Measurements from ENCODE around the gene ID1.
"Not testable (repeated sequence)": the region's sequence is repeated elsewhere in the genome, so short reads cannot be mapped to it uniquely, and the experiment has no call there.

Gene ID1

DNA sequence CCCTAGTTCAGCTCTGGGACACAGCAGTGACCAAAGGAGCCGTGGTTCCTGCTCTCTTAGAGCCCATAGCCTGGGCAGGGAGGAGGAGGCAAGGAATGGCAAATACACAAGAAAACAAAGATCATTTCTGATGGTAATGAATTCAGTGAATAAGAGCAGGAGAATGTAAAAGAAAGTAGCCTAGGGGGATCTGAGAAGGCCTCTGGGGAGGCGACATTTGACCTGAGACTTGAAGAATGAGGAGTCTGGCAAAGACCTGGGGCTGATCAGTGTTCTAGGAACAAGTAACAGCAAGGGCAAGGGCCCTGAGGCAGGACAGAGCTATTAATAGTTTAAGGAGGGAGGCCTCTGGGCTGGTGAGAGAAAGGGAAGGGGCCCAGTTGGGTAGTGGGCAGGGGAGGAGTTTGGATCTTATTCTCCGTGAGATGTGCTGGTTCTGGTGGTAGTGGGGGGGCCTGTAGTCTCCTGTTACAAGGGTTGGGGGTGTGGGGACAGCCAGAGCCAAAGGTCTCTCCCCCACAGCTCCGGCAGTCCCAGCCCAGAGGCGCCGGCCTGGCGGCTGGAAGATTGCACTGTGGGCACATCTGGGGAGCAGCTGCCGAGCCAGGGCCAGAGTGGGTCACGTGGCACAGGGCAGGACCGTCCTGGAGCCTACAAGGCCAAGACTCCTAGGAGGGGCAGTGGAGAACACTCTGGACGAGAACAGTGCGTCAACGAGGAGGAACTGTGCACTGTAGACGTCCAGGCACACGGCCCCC, 9.3 kb upstream of the ID1 start:
- Mint-ChIP-seq H3K4me3 (no peak overlapping the region), H3K27me3 (ENCODE audit: low read depth, poor library complexity) (no peaks in the 10 kb centered on the region), H3K4me1 (peaks cover 30% of the 10 kb centered on the region), H3K9me3 (peaks cover 3% of the 10 kb centered on the region), H3K36me3 (ENCODE audit: low read depth) (no peaks in the 10 kb centered on the region), H3K27ac (peak overlapping the region; percentile 93)
- TF ChIP-seq, protein P1, sequence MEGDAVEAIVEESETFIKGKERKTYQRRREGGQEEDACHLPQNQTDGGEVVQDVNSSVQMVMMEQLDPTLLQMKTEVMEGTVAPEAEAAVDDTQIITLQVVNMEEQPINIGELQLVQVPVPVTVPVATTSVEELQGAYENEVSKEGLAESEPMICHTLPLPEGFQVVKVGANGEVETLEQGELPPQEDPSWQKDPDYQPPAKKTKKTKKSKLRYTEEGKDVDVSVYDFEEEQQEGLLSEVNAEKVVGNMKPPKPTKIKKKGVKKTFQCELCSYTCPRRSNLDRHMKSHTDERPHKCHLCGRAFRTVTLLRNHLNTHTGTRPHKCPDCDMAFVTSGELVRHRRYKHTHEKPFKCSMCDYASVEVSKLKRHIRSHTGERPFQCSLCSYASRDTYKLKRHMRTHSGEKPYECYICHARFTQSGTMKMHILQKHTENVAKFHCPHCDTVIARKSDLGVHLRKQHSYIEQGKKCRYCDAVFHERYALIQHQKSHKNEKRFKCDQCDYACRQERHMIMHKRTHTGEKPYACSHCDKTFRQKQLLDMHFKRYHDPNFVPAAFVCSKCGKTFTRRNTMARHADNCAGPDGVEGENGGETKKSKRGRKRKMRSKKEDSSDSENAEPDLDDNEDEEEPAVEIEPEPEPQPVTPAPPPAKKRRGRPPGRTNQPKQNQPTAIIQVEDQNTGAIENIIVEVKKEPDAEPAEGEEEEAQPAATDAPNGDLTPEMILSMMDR (IDR thresholded peaks at IDR 0.05) = no peak
- DNase-seq = peak; percentile 60

DNA sequence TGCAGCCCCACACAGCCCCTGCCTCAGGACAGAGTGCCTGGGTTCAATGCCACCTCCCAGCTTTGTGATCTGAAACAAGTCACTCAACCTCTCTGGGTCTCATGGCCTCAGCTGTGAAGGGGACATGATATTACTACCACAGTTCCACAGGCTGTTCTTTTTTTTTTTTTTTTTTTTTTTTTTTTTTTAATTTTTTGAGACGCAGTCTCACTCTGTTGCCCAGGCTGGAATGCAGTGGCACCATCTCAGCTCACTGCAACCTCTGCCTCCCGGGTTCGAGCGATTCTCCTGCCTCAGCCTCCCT, 8.7 kb upstream of the ID1 start:
- H3K4me3 Mint-ChIP-seq; H3K9me3 Mint-ChIP-seq; H3K27me3 Mint-ChIP-seq (ENCODE audit: low read depth, poor library complexity); H3K36me3 Mint-ChIP-seq (ENCODE audit: low read depth); DNase-seq: not testable (repeated sequence)
- H3K4me1 Mint-ChIP-seq = peaks cover 25% of the 10 kb centered on the region
- H3K27ac Mint-ChIP-seq = peak overlapping the region; percentile 93

DNA sequence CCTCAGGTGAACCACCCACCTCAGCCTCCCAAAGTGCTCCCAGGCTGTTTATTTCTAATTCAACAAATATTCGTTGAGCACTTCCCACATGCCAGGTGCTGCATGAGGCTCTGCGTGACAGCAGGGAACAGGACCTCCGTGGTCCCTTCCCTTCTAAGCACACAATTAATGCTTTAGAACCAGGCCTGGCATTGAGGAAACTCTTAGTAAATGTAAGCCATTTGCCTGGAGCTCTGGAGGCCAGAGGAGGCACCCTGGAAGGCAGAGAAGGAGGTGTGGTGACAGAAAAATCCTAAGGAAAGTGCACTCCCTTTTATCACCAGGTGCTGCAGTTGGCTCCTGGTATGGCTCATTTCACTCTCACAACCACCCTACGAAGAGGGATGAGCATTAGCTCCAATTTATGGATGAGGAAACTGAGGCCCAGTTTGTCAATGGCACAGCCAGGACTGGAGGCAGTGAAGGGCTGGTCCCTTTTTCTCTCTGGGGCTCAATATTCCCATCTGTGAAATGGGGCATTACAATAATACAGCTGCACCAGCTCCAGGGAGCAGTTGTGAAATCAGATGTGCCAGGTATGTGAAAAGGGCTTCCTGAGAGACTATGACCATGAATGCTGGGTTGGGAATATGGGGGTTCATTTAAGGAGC, 8.1 kb upstream of the ID1 start:
- H3K4me3 Mint-ChIP-seq = no peak overlapping the region

DNA sequence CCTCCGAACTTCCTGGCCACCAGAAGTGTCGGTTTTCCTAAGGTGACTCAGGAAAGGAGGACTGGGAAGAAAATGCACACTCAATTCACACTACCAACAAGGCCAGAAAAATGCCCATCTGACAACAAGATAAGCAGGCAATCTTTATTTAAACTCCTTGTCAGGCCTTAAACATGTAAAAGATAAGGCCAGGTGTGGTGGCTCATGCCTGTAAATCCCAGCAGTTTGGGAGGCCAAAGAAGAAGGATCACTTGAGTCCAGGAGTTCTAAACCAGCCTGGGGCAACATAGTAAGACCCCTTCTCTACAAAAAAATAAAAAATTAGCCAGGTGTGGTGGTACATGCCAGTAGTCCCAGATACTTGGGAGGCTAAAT, 7.6 kb upstream of the ID1 start:
- DNase-seq = no peak
- TF ChIP-seq, protein P1 (IDR thresholded peaks at IDR 0.05) = no peak
- Mint-ChIP-seq H3K27me3 (ENCODE audit: low read depth, poor library complexity) (no peaks in the 10 kb centered on the region), H3K36me3 (ENCODE audit: low read depth) (no peaks in the 10 kb centered on the region), H3K27ac (peak overlapping the region; percentile 83), H3K4me3 (no peak overlapping the region), H3K4me1 (peaks cover 28% of the 10 kb centered on the region), H3K9me3 (peaks cover 5% of the 10 kb centered on the region)

More for the DNA sequence above, 8.1 kb upstream of the ID1 start:
- H3K4me1 Mint-ChIP-seq = peaks cover 25% of the 10 kb centered on the region
- no peaks in the 10 kb centered on the region for H3K27me3 Mint-ChIP-seq (ENCODE audit: low read depth, poor library complexity)
- TF ChIP-seq, protein P1 (IDR thresholded peaks at IDR 0.05) = no peak
- no peaks in the 10 kb centered on the region for H3K36me3 Mint-ChIP-seq (ENCODE audit: low read depth)
- peaks cover 5% of the 10 kb centered on the region for H3K9me3 Mint-ChIP-seq
- DNase-seq = no peak
- peak overlapping the region; percentile 83 for H3K27ac Mint-ChIP-seq

DNA sequence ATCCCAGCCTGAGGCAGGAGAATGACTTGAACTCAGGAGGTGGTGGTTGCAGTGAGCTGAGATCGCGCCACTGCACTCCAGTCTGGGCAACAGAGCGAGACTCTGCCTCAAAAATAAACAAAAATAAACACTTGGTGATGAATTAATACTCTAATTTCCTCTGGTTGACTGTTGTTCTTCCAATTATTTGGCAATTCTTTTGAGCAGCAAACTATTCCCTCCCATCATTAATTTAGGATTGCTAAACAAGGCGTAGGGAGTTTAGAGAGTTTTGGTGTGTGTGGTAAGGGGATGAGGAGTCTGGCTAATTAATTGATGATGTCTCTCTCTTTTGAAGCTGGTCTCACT, 2.7 kb upstream of the ID1 start:
- H3K9me3 Mint-ChIP-seq = peaks cover 5% of the 10 kb centered on the region
- peaks cover 6% of the 10 kb centered on the region for H3K36me3 Mint-ChIP-seq (ENCODE audit: low read depth)
- H3K27me3 Mint-ChIP-seq (ENCODE audit: low read depth, poor library complexity) = peaks cover 3% of the 10 kb centered on the region
- peak overlapping the region; percentile 100 for H3K27ac Mint-ChIP-seq
- peak overlapping the region; percentile 64 for H3K4me3 Mint-ChIP-seq
- TF ChIP-seq, protein P1 (IDR thresholded peaks at IDR 0.05) = no peak
- peaks cover 24% of the 10 kb centered on the region for H3K4me1 Mint-ChIP-seq
- no peak for DNase-seq

DNA sequence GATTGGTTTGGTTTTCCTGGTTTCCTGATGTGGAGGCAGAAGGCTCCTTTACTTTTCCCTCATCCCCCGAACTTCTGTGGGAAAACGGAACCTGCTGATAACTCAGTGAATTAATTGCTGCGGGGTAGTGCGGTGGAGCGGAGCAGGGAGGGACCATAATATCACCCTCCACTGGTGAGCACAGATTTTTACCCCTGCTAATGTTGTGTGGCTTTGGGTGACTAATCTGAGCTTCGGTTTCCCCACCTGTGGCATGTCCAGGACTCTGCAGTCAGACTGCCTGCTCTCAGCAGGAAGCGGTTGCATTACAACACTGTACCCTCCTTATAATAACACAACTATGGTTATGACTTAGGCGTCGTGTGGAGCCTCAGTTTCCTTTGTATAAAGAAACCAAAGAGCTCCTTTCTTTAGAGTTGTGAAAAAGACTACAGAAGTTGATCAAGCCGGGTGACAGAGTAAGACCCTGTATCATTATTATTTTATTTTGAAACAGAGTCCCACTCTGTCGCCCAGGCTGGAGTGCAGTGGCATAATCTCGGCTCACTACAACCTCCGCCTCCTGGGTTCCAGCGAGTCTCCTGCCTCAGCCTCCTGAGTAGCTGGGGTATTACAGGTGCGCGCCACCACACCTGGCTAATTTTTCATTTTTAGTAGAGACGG, 2.2 kb upstream of the ID1 start:
- peak; percentile 16 for DNase-seq
- H3K9me3 Mint-ChIP-seq = peaks cover 5% of the 10 kb centered on the region
- H3K27ac Mint-ChIP-seq = peak overlapping the region; percentile 100
- H3K36me3 Mint-ChIP-seq (ENCODE audit: low read depth) = peaks cover 6% of the 10 kb centered on the region
- H3K27me3 Mint-ChIP-seq (ENCODE audit: low read depth, poor library complexity) = peaks cover 3% of the 10 kb centered on the region
- peak overlapping the region; percentile 64 for H3K4me3 Mint-ChIP-seq
- TF ChIP-seq, protein P1 (IDR thresholded peaks at IDR 0.05) = no peak
- peaks cover 29% of the 10 kb centered on the region for H3K4me1 Mint-ChIP-seq
